NCI-H526 treated with DMSO at 0.1 percent for 48 hours (cell line): ENCODE measurements around the gene LY86.

Source experiments
- DNase-seq: peaks from one replicate; lab custom pipeline; 2025; lab: John Stamatoyannopoulos, UW

LY86 gene

GRCh38 chr6:6588064-6588923, at the start of gene LY86:
Gene LY86 (plus strand): TSS chr6:6588720. CDS start chr6:6588735, 15 bp downstream.
- no peak for DNase-seq

- DNase-seq, result no peak
Observed at GRCh38 chr6:6539036-6539435, 49.5 kb upstream of the LY86 start.

GRCh38 chr6:6542357-6542756, 46.2 kb upstream of the LY86 start:
- no peak for DNase-seq

GRCh38 chr6:6543181-6543879, 45.2 kb upstream of the LY86 start:
- DNase-seq, result no peak

GRCh38 chr6:6545616-6546317, 42.8 kb upstream of the LY86 start:
- DNase-seq, result no peak

- peak; percentile 63 for DNase-seq
Observed at GRCh38 chr6:6546318-6547109, 42.0 kb upstream of the LY86 start.

GRCh38 chr6:6547110-6547879, 41.2 kb upstream of the LY86 start:
- DNase-seq, result peak; percentile 63

- no peak for DNase-seq
Observed at GRCh38 chr6:6556161-6556737, 32.3 kb upstream of the LY86 start.

- no peak for DNase-seq
Observed at GRCh38 chr6:6556738-6557503, 31.6 kb upstream of the LY86 start.

- no peak for DNase-seq
Observed at GRCh38 chr6:6557504-6557839, 31.0 kb upstream of the LY86 start.

GRCh38 chr6:6557886-6558285, 30.6 kb upstream of the LY86 start:
- no peak for DNase-seq

GRCh38 chr6:6559994-6560570, 28.4 kb upstream of the LY86 start:
- DNase-seq, result no peak

- no peak for DNase-seq
Observed at GRCh38 chr6:6560909-6561308, 27.6 kb upstream of the LY86 start.

GRCh38 chr6:6564154-6564553, 24.4 kb upstream of the LY86 start:
- no peak for DNase-seq

GRCh38 chr6:6565069-6565468, 23.5 kb upstream of the LY86 start:
- DNase-seq, result no peak

- DNase-seq, result no peak
Observed at GRCh38 chr6:6565488-6565887, 23.0 kb upstream of the LY86 start.

GRCh38 chr6:6566766-6567165, 21.8 kb upstream of the LY86 start:
- no peak for DNase-seq

- no peak for DNase-seq
Observed at GRCh38 chr6:6569096-6569810, 19.3 kb upstream of the LY86 start.

GRCh38 chr6:6569811-6570164, 18.7 kb upstream of the LY86 start:
- DNase-seq, result no peak
